Measurements from ENCODE around the gene MAP4K5. TPM values are rescaled to one million over a fixed set of nuclear protein-coding genes. Genes with fewer than 3 reads are reported as not detected.
"Not testable (repeated sequence)": the region's sequence is repeated elsewhere in the genome, so short reads cannot be mapped to it uniquely, and the experiment has no call there.

Gene MAP4K5
- 30.5 and 51.4 TPM in 2 replicates for total RNA-seq (2014; rRNA removed; shearing (Covaris generic))

DNA sequence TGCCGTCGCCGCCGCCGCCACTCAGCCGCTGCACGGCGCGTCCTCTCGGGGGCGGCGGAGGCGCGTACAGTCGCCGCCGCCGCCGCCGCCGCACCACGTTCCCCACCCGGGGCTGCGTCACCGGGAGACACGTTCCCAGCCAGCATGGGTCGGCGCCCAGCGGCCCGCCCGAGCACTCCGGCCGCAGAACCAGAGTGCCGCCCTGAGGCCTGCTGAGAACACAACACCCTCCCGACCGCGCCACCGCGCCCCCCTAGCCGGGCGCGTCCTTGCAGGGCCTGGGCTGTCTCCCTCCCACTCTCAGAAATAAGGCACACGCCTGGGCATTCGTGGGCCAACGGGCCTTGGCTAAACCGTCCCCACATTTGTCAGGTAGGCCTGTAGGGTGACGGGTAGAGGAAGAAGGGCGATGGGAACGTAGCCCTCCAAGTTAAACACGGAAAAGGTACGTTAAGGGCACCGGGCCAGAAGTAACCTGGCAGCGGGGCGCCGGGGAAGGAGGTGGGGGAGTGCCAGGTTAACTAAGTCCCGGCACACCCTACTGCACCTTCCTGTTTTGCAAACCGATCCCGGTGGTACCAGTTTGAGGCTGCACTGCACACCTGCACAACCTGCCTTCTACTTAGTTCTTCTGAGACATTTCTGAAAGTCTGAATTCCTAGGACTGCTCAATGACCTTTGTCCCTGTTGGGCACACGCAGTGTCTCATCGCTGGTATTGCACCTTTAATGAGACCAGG is at the start of gene MAP4K5:
TSS of gene MAP4K5 (minus strand) at position 68 of the 739 bp plus-strand sequence. CDS start 520 bp downstream, outside the sequence.
- DNase-seq (ENCODE audit: low read depth): peak; percentile 85

DNA sequence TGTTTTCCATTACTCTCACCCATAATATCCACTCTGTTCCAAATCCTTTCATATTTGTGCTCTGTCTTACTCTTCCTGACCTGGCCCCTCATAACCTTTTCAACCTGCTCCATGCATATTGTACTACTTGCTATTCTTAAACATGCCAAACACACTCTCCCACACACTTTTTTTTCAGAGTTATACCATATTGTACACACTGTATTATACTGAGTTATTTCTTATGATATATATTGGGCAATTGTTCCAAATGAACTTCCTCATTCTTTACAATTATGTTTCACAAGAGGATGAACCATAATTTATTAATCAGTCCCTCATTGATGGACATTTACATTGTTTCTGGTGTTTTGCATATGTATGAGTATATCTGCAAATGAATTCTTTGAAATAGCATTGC is 46.1 kb upstream of the MAP4K5 start:
- DNase-seq (ENCODE audit: low read depth): no peak

DNA sequence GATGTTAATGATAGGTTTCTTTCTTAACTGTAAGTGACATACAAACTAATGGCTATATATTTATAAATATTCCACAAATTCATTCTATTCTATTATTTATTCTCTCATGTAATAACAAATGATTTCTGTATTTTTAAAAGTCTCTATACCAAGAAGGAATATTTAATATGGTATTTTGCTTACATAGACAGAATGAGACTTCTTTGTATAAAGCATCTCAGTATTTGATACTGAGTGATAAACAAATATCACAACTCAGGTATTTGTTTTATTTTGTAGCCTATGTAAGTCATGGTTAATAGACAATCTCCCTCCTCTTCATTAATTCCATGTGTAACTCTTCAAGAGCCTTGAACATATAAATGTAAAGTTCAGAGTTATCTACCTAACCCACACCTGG is 45.6 kb upstream of the MAP4K5 start:
- DNase-seq (ENCODE audit: low read depth): no peak

- DNase-seq (ENCODE audit: low read depth): no peak
Measured at GRCh38 chr14:50575769-50576168, 43.4 kb upstream of the MAP4K5 start.

- DNase-seq (ENCODE audit: low read depth): no peak
Measured at GRCh38 chr14:50573862-50574261, 41.5 kb upstream of the MAP4K5 start.

- DNase-seq (ENCODE audit: low read depth): no peak
Measured at GRCh38 chr14:50569714-50570274, 37.4 kb upstream of the MAP4K5 start.

DNA sequence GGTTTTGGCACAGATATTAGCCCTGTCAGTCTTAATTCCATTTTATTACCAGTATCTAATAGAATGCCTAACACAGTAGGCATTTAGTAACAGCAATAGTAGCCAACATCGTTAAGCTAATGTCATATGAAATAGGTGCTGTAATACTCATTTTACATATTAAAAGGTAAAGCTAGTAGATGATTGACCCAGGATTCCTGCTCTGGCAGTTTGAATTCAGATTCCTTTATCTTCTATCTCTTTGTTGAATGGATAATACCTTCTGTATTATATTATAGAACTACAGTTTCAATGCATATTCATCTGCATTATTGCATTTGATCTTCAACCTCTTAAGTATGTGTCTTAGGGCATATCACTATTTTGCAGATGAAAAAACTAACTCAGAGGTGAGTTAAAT is 30.5 kb upstream of the MAP4K5 start:
- DNase-seq (ENCODE audit: low read depth): no peak

- DNase-seq (ENCODE audit: low read depth): peak; percentile 36
Measured at GRCh38 chr14:50560931-50561285, 28.5 kb upstream of the MAP4K5 start.

- DNase-seq (ENCODE audit: low read depth): peak; percentile 61
Measured at GRCh38 chr14:50559990-50560930, 27.9 kb upstream of the MAP4K5 start, which contains the start of gene ATL1. Gene ATL1 (plus strand): TSS chr14:50560145. CDS start chr14:50560266, 121 bp downstream.

DNA sequence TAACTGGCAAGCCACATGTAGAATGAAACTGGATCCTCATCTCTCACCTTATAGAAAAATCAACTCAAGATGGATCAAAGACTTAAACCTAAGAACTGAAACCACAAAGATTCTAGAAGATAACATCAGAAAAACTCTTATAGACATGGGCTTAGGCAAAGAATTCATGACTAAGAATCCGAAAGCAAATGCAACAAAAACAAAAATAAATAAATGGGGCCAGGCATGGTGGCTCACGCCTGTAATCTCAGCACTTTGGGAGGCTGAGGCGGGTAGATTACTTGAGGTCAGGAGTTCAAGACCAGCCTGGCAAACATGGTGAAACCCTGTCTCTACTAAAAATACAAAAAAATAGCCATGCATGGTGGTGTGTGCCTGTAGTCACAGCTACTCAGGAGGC is 20.4 kb upstream of the MAP4K5 start:
- not testable (repeated sequence) for DNase-seq (ENCODE audit: low read depth)

GRCh38 chr14:50551877-50552276 is 19.5 kb upstream of the MAP4K5 start:
- DNase-seq (ENCODE audit: low read depth): no peak

GRCh38 chr14:50550294-50550693 is 17.9 kb upstream of the MAP4K5 start:
- DNase-seq (ENCODE audit: low read depth): no peak

- no peak for DNase-seq (ENCODE audit: low read depth)
Measured at GRCh38 chr14:50545618-50546017, 13.2 kb upstream of the MAP4K5 start.

- no peak for DNase-seq (ENCODE audit: low read depth)
Measured at GRCh38 chr14:50544911-50545310, 12.5 kb upstream of the MAP4K5 start.

DNA sequence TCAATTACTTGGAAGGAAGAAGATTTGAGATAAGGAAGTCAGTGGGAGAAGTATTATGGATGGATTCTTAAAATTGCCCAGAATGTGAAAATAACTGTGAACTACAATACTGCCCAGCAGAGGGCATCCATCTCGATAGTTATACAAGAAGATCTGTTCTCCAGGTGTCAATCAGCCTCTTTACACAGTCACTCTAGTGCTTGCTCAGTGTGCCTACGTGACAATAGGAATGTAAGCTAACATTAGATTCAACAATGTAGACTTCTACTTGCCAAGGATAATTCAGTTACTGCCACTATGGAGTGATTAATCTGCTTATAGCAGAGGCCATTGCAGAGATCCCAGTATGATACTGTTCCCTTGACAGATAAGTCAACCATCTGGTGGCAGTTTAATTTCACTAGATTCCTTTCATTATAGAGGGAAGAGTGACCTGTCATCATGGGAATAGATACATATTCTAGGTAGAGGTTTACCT is 10.6 kb upstream of the MAP4K5 start:
- DNase-seq (ENCODE audit: low read depth): peak; percentile 44

DNA sequence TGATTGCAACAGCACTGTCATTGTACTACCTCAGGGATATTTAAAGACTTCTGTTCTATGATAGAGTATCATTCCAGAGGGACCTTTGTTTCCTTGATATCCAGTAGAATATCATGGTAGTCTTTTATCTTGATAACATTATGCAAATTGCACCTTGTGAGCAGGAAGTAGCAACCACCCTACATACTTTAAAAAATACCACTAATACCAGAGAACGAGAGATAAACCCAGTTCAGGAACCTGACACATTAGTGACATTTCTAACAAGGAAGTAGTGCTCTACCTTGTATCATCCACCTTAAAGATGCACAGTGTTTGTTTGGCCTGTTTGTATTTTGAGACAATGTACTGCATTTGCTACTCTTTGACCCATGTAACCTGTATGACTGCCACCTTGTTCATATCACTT is 8.8 kb upstream of the MAP4K5 start:
- no peak for DNase-seq (ENCODE audit: low read depth)

DNA sequence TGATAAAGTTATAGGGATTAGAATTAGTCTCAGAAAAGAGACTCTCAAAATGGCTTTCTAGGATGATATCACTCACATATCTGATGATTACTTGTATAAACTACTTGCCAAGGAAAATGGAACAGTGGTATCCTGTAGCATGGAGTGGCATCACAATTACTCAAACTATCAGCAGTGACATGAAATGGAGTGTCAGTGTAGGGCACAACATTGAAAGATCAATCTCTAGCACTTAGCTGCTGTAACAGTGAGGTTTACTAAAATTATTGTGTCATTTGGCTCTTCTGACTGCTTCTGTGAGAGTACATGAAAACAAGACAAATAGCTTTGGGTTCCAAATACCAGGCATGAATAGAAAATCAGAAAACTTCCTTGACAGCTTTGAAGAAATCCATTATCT is 6.7 kb upstream of the MAP4K5 start:
- no peak for DNase-seq (ENCODE audit: low read depth)

GRCh38 chr14:50538034-50538433 is 5.7 kb upstream of the MAP4K5 start:
- DNase-seq (ENCODE audit: low read depth): not testable (repeated sequence)

DNA sequence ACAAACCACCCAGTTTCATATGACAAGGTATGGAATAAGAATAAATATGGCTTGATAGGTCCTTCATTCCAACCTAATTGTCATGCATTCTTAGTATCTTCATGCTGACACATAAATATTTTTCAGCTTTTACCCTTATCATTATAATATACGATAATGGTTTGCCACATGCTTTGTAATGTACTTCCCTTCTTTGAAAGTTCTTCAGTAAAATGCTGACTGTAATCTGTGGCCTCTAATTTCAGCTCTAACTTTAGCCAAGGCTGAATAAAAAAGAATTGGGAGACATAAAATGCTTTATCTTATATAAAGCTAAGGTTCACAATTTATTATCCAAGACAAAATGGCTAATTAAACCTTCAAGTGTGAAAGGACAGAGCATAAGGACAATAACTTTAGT is 2.6 kb upstream of the MAP4K5 start:
- no peak for DNase-seq (ENCODE audit: low read depth)

DNA sequence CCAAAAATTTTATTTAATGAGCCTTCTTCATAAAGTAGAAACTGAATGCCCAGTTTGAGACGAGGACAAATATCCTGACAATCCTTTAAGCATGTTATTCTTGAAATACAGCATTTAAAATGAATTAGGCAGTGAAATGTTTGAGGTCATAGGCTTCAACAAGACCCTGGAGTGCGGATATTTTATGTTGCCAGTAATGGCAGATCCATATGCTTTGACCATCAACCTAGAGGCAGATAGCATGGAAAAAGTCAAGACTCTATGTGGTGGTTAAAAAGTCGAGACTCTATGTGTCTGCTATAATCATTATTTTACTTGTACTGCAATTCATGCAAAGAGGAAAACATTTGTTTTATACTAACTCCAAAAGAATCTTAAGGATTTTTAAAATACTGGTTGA is 2.0 kb upstream of the MAP4K5 start:
- DNase-seq (ENCODE audit: low read depth): no peak

DNA sequence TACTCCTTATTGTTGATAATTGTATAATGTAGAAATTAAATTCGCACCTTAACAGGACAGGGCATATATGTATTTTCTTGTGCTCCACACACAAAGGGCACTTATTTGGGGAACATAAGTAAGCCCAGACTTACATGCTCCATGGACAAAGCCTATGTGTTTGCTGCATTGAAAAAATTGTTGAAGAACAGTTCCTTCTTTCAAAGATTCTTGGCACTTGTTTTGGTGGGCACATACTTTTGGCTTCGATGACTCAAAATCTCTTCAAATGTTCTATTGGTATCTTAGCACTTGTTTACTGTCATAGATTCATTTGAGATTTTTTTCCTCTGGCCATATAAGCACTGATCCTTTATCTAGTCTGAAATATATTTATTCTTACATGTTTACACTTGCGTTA is 1.4 kb upstream of the MAP4K5 start:
- peak; percentile 55 for DNase-seq (ENCODE audit: low read depth)

GRCh38 chr14:50533241-50533705 is 904 bp upstream of the MAP4K5 start:
- no peak for DNase-seq (ENCODE audit: low read depth)

All from RPMI7951 (cell line).